Tibial nerve (tissue), 4 donors: ENCODE results near the gene MCF2L.

Experiments used
- EP300 ChIP-seq, 2 donors: sonication (generic); formaldehyde crosslinking; IDR thresholded peaks; one replicate each; pipeline ENCODE4 v1.6.1; 2017; ENCODE audit warnings: antibody characterized with exemption in 2 of 2, mild to moderate bottlenecking in 1 of 2
- POLR2A ChIP-seq, 2 donors: fragments of 450-650 bp; IDR thresholded peaks; one replicate each; pipeline ENCODE4 v1.6.1; 2017; ENCODE audit warnings: antibody characterized with exemption in 2 of 2, mild to moderate bottlenecking in 2 of 2, moderate library complexity in 2 of 2
- TF ChIP-seq, protein P1 (sequence below), 5 experiments: fragments of 200-600 bp in 3 of 5; fragments of 450-650 bp in 2 of 5; sonication (generic) in 3 of 5; IDR thresholded peaks; one replicate each; pipeline ENCODE4 v1.5.1; 2016 to 2019; ENCODE audit warnings: antibody characterized with exemption in 5 of 5, mild to moderate bottlenecking in 3 of 5, moderate library complexity in 2 of 5

DNA sequence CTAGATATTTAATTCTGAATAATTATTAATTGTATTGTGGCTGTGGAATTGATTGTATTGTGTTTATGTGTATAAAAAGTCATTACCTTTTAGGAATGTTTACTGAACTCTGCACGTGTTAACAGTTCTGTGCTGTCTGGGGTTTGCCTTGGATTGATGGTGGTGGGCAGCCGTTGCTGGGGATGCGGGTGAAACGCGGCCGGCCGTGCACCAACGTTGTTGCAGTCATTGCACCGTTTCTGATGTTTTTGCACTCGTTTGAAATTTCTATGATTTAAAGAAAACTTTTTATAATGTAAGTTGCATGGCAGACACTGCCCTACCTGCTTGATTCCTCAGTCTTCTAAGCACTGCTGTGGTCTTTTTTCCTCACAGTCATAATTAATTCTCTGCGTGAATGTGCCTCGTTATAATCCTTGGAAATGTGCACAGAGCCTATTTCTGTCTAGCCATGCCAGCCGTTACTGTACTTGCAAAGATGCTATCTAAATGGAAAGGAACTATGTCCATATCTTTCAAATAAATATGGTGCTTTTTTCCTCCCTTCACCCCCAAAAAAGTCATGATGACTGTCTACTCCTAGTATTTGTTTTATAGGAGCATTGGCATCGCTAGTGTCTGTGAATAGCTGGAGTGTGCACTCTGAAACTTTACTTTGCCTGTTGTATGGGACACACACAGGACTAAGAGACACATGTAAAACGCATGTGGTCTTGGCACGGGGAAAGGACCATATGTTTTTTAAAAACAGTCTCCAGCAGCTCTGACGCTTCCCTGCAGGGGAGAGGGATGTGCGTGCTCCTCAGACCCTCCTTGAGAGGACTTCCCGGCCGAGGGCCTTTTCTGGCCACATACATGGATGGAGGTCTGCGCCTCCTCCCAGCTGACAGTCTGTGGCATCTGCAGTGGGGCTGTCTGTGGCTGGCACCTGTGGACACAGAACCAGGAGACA is 40.7 kb upstream of the MCF2L start:
- TF ChIP-seq EP300 (IDR thresholded peaks at IDR 0.05), result no peak
- TF ChIP-seq, protein P1, sequence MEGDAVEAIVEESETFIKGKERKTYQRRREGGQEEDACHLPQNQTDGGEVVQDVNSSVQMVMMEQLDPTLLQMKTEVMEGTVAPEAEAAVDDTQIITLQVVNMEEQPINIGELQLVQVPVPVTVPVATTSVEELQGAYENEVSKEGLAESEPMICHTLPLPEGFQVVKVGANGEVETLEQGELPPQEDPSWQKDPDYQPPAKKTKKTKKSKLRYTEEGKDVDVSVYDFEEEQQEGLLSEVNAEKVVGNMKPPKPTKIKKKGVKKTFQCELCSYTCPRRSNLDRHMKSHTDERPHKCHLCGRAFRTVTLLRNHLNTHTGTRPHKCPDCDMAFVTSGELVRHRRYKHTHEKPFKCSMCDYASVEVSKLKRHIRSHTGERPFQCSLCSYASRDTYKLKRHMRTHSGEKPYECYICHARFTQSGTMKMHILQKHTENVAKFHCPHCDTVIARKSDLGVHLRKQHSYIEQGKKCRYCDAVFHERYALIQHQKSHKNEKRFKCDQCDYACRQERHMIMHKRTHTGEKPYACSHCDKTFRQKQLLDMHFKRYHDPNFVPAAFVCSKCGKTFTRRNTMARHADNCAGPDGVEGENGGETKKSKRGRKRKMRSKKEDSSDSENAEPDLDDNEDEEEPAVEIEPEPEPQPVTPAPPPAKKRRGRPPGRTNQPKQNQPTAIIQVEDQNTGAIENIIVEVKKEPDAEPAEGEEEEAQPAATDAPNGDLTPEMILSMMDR (IDR thresholded peaks at IDR 0.05), result no peak
- TF ChIP-seq POLR2A (IDR thresholded peaks at IDR 0.05), result no peak
